ENCODE results near the gene AJUBA. TPM values are rescaled to one million over a fixed set of nuclear protein-coding genes. Genes with fewer than 3 reads are reported as not detected.

The AJUBA gene
- total RNA-seq, 2 donors from 2014 or later: 21.0 to 27.9 TPM

DNA sequence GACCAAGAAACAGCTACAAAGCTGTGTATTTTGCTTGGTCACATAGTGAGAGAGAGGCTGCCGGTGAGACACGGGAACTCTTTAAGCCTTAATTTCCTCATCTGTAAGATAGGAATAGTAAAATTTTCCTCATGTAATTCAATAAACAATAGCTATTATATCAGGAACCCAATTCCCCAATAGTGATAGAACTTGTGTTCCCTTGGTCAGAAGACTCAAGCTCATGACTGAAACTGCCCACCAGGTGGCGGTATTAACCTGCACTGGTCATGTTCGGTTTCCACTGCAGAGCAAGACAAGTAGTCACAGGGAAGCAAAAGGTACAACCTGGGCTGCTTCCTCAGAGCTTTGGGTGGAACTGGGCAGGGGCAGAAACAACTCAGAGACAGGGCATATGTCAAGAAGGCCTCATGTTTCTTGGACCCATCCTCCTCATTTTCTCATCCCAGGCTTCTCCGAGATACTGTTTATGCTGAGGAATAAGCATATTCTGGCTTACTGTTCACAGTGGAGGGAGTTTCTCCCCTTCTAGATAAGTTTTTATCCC is 4.2 kb upstream of the AJUBA start:
- no peaks in the 10 kb centered on the region for H3K4me1 ChIP-seq (replicated peaks)
- 19% methylated on average over 5 of the region's 5 CpGs for WGBS
- H3K27ac ChIP-seq: no peak overlapping the region
- intact Hi-C loops (cut with DNase I): loop anchor here (2.0 kb wide), 1 partner anchor 70 kb away; the partner anchor contains the start of gene CDH24
- no peaks in the 10 kb centered on the region for H3K9me3 ChIP-seq
- DNase-seq (ENCODE audit: low spot score): peak; percentile 92
- H3K4me3 ChIP-seq: no peak overlapping the region
- H3K27me3 ChIP-seq (replicated peaks; ENCODE audit: insufficient read depth): no peaks in the 10 kb centered on the region
- peak; percentile 83 for TF ChIP-seq POLR2AphosphoS5 (IDR thresholded peaks at IDR 0.05)
- TF ChIP-seq POLR2A (IDR thresholded peaks at IDR 0.05): no peak
- TF ChIP-seq, protein P1, sequence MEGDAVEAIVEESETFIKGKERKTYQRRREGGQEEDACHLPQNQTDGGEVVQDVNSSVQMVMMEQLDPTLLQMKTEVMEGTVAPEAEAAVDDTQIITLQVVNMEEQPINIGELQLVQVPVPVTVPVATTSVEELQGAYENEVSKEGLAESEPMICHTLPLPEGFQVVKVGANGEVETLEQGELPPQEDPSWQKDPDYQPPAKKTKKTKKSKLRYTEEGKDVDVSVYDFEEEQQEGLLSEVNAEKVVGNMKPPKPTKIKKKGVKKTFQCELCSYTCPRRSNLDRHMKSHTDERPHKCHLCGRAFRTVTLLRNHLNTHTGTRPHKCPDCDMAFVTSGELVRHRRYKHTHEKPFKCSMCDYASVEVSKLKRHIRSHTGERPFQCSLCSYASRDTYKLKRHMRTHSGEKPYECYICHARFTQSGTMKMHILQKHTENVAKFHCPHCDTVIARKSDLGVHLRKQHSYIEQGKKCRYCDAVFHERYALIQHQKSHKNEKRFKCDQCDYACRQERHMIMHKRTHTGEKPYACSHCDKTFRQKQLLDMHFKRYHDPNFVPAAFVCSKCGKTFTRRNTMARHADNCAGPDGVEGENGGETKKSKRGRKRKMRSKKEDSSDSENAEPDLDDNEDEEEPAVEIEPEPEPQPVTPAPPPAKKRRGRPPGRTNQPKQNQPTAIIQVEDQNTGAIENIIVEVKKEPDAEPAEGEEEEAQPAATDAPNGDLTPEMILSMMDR (IDR thresholded peaks at IDR 0.05): peak; percentile 70 to 96 (median 93)
- H3K36me3 ChIP-seq: no peaks in the 10 kb centered on the region

DNA sequence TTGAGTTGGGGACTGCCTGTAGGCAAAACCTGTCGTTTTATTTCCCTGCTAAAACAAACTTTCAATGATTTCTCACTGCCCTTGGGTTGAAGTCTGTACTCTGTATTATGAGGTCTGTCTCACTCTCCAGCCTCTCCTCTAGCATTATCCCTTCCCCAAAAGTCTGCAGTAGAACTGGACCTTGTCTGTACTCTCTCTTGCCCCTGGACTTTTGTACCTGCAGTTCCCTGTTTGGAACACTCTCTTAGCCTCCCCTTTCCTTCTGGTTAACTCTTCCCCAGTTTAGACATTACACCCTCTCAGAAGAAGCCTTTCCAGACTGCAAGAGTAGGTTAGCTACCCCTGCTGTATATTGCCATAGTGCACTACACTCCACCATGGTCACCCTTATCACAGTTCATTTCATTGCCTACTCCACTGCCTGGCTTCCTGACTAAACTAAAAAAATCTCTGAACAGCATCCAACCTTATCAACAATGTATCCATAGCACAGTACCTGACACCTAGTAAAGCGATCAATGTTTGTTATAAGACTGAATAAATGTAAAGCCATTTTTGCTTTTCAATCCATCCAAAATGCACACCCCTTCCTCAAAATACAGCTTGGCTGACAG is 3.6 kb upstream of the AJUBA start:
- Histone ChIP-seq H3K27ac (no peak overlapping the region), H3K27me3 (replicated peaks; ENCODE audit: insufficient read depth) (no peaks in the 10 kb centered on the region), H3K36me3 (no peaks in the 10 kb centered on the region), H3K4me3 (no peak overlapping the region), H3K4me1 (replicated peaks) (no peaks in the 10 kb centered on the region), H3K9me3 (no peaks in the 10 kb centered on the region)
- intact Hi-C loops (cut with DNase I): loop anchor here (2.0 kb wide), 1 partner anchor 71 kb away; the partner anchor contains the start of gene CDH24
- TF ChIP-seq POLR2AphosphoS5 (IDR thresholded peaks at IDR 0.05): no peak
- no peak for TF ChIP-seq POLR2A (IDR thresholded peaks at IDR 0.05)
- TF ChIP-seq, protein P1 (IDR thresholded peaks at IDR 0.05): no peak
- DNase-seq (ENCODE audit: low spot score): no peak
- WGBS: 45% methylated on average over 2 of the region's 2 CpGs

DNA sequence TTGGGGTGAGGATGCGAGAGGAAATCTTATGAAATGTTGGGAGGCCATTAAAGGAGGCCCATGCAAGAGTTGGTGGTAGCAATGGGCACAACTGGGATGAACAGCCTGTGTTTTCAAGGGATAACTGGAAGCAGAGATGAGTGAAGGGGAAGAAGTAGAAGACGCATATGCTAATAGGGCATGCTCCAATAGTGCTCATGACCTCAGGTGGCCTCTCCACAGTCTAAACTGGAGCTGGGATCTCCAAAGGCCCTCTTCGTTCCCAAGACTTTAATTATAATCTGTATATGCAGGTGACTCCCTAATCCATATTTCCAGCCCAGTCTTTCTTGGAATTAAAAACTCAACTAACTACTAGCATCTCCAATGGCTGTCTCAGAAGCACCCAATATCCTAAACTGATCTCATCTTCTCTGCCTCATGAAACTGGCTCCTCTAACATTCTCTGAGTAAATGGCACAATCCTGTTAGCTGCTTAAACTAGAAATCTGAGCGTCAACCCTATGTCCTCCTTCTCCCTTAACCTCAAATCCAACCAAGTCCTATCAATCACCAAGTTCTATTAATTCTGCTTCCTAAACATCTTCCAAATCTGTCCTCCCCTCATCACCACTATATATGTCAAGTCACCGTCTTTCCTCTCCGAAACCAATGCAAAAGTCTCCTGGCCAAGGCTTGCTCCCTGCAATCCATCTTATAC is 2.8 kb upstream of the AJUBA start:
- Histone ChIP-seq H3K27me3 (replicated peaks; ENCODE audit: insufficient read depth) (no peaks in the 10 kb centered on the region), H3K9me3 (no peaks in the 10 kb centered on the region), H3K36me3 (no peaks in the 10 kb centered on the region), H3K4me1 (replicated peaks) (no peaks in the 10 kb centered on the region), H3K4me3 (no peak overlapping the region), H3K27ac (no peak overlapping the region)
- no peak for TF ChIP-seq POLR2AphosphoS5 (IDR thresholded peaks at IDR 0.05)
- TF ChIP-seq, protein P1 (IDR thresholded peaks at IDR 0.05): no peak
- TF ChIP-seq POLR2A (IDR thresholded peaks at IDR 0.05): no peak
- DNase-seq (ENCODE audit: low spot score): no peak
- 90% methylated on average over 6 of the region's 6 CpGs for WGBS
- intact Hi-C loops (cut with DNase I): no loop called here

DNA sequence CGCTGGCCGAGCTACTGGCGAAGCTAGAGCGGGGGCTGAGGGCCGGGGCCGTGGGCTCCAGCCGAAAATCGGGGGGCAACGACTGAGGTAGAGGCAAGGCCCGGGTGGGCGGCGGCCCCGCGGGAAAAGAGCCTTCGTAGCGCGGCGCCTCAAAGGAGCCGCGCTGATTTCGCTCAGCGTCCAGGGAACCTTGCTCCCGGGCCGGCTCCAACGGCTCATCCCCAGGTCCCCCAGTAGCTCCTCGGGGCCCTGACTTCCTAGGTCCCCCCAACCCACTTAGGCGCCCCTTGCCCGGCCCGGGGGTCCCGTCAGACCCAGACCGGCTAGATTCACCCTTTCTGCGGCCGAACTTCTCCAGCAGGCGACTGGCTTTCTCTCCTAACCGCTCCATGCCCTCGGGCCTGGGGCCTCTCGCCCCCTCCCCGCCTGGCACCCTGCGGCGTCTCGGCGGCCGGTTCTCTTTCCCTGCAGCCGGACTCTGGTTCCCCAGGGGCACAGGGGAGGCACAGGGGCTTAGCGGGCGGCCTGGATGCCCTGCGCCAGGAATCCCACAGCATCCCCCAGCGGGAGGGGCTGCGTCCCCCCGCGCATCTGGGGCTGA is 375 bp downstream of the AJUBA start:
- intact Hi-C loops (cut with DNase I): loop anchor here (1.0 to 2.0 kb wide), 2 partner anchors 8 to 51 kb away; no protein-coding TSS in a partner anchor
- no peaks in the 10 kb centered on the region for H3K36me3 ChIP-seq
- peaks cover 4% of the 10 kb centered on the region for H3K4me1 ChIP-seq (replicated peaks)
- H3K27ac ChIP-seq: peak overlapping the region; percentile 76 to 86
- H3K27me3 ChIP-seq (replicated peaks; ENCODE audit: insufficient read depth): no peaks in the 10 kb centered on the region
- 1% methylated on average over 48 of the region's 51 CpGs for WGBS
- no peaks in the 10 kb centered on the region for H3K9me3 ChIP-seq
- TF ChIP-seq POLR2AphosphoS5 (IDR thresholded peaks at IDR 0.05) (no peak), POLR2A (IDR thresholded peaks at IDR 0.05) (no peak)
- TF ChIP-seq, protein P1 (IDR thresholded peaks at IDR 0.05): no peak
- peak overlapping the region; percentile 57 to 62 for H3K4me3 ChIP-seq
- DNase-seq (ENCODE audit: low spot score): no peak

All from prostate gland (tissue), 2 donors.